K562 (cell line): ENCODE data around the gene UNC93B1. TPM values are rescaled to one million over a fixed set of nuclear protein-coding genes. Genes with fewer than 3 reads are reported as not detected.

ENCODE experiments used
- BMI1 ChIP-seq: fragments of 150-350 bp; IDR thresholded peaks from 2 replicates; pipeline ENCODE4 v1.6.1; 2014; ENCODE audit warnings: low read length
- CBX5 ChIP-seq: IDR thresholded peaks from 2 replicates; pipeline ENCODE4 v1.6.1; 2014; ENCODE audit warnings: low read depth, borderline replicate concordance
- CREB5 ChIP-seq: fragments of 250-450 bp; sonication (Bioruptor Pico); IDR thresholded peaks from 2 replicates; pipeline ENCODE4 v1.5.0; 2020; ENCODE audit warnings: mild to moderate bottlenecking
- GABPB1 ChIP-seq: sonication (generic); formaldehyde crosslinking; IDR thresholded peaks from 2 replicates; pipeline ENCODE4 v1.8.0; 2022; ENCODE audit warnings: mild to moderate bottlenecking, missing genetic modification reagents
- HES1 ChIP-seq: fragments of 450-650 bp; IDR thresholded peaks from 2 replicates; pipeline ENCODE4 v1.6.1; 2016; ENCODE audit warnings: low read depth, mild to moderate bottlenecking, moderate library complexity
- HOXB6 ChIP-seq: fragments of 250-450 bp; sonication (Bioruptor Pico); IDR thresholded peaks from 2 replicates; pipeline ENCODE4 v1.5.1; 2022; ENCODE audit warnings: mild to moderate bottlenecking, borderline replicate concordance
- KDM5B ChIP-seq: fragments of 200-600 bp; sonication (generic); IDR thresholded peaks from 2 replicates; pipeline ENCODE4 v1.6.1; 2012; ENCODE audit warnings: low read depth, mild to moderate bottlenecking, moderate library complexity, low read length, control low read depth, inconsistent platforms; ENCODE audit not compliant: insufficient replicate concordance
- KLF16 ChIP-seq: IDR thresholded peaks from 2 replicates; pipeline ENCODE4 v1.6.1; 2016; ENCODE audit warnings: antibody characterized with exemption
- MCM3 ChIP-seq: fragments of 450-650 bp; IDR thresholded peaks from 2 replicates; pipeline ENCODE4 v1.6.1; 2016
- MYNN ChIP-seq, 2 experiments: sonication (generic); formaldehyde crosslinking in 1 of 2; IDR thresholded peaks; 2 replicates each; pipeline versions ENCODE4 v1.5.0 to v1.6.1; 2016 to 2020; ENCODE audit warnings: antibody characterized with exemption in 1 of 2, missing genetic modification reagents in 1 of 2
- NCOA2 ChIP-seq, 2 experiments: fragments of 450-650 bp; IDR thresholded peaks; 2 replicates each; pipeline ENCODE4 v1.6.1; 2018; ENCODE audit warnings: mild to moderate bottlenecking in 2 of 2, moderate library complexity in 1 of 2; ENCODE audit not compliant: partially characterized antibody in 2 of 2
- POLR2G ChIP-seq: fragments of 200-400 bp; formaldehyde crosslinking; IDR thresholded peaks from 2 replicates; pipeline ENCODE4 v1.6.1; 2017; ENCODE audit warnings: low read depth, mild to moderate bottlenecking, antibody characterized with exemption, low read length, moderate library complexity
- SMARCB1 ChIP-seq: IDR thresholded peaks from 2 replicates; pipeline ENCODE4 v1.6.1; 2011; ENCODE audit warnings: improper control_type of control experiment, low read depth; ENCODE audit not compliant: insufficient read length
- SUPT5H ChIP-seq: fragments of 450-650 bp; IDR thresholded peaks from 2 replicates; pipeline ENCODE4 v1.6.1; 2016
- TAF9B ChIP-seq: fragments of 450-650 bp; IDR thresholded peaks from 2 replicates; pipeline ENCODE4 v1.6.1; 2018; ENCODE audit warnings: mild to moderate bottlenecking; ENCODE audit not compliant: partially characterized antibody
- TFAM ChIP-seq: fragments of 250-450 bp; sonication (Bioruptor Pico); conservative IDR thresholded peaks from 2 replicates; pipeline ENCODE4 v1.5.0; 2021; ENCODE audit warnings: mild to moderate bottlenecking, moderate library complexity
- THRAP3 ChIP-seq: fragments of 450-650 bp; IDR thresholded peaks from 2 replicates; pipeline ENCODE4 v1.6.1; 2016; ENCODE audit warnings: mild to moderate bottlenecking, inconsistent platforms, borderline replicate concordance
- UBTF ChIP-seq, 2 experiments: IDR thresholded peaks; 2 replicates each; pipeline ENCODE4 v1.6.1; 2012; ENCODE audit warnings: improper control_type of control experiment in 2 of 2, low read depth in 2 of 2, low read length in 2 of 2, borderline replicate concordance in 1 of 2
- YY1 ChIP-seq, 3 experiments: IDR thresholded peaks; 2 replicates each; pipeline ENCODE4 v1.6.1; 2011; ENCODE audit warnings: low read length in 2 of 3, mild to moderate bottlenecking in 2 of 3, moderate library complexity in 2 of 3, borderline replicate concordance in 1 of 3, control low read depth in 1 of 3, low read depth in 1 of 3; ENCODE audit not compliant: insufficient read depth in 3 of 3, insufficient replicate concordance in 2 of 3, control insufficient read depth in 1 of 3, insufficient read length in 1 of 3; ENCODE audit errors: extremely low read depth in 1 of 3
- ZFP30 ChIP-seq: fragments of 250-450 bp; sonication (Bioruptor Pico); IDR thresholded peaks from 2 replicates; pipeline ENCODE4 v1.8.0; 2022; ENCODE audit warnings: moderate library complexity, mild to moderate bottlenecking, inconsistent platforms, borderline replicate concordance
- ZNF239 ChIP-seq: fragments of 250-450 bp; sonication (Bioruptor Pico); IDR thresholded peaks from 2 replicates; pipeline ENCODE4 v1.4.0; 2020; ENCODE audit warnings: mild to moderate bottlenecking
- ZNF282 ChIP-seq: sonication (generic); formaldehyde crosslinking; IDR thresholded peaks from 2 replicates; pipeline ENCODE4 v1.8.1; 2023; ENCODE audit warnings: missing genetic modification reagents
- ZNF354B ChIP-seq: fragments of 250-450 bp; sonication (Bioruptor Pico); IDR thresholded peaks from 2 replicates; pipeline ENCODE4 v1.4.0; 2020
- ZNF696 ChIP-seq: fragments of 250-450 bp; sonication (Bioruptor Pico); conservative IDR thresholded peaks from 2 replicates; pipeline ENCODE4 v1.4.0; 2020; ENCODE audit warnings: mild to moderate bottlenecking, moderate library complexity
- ZNF717 ChIP-seq: fragments of 250-450 bp; sonication (Bioruptor Pico); IDR thresholded peaks from 2 replicates; pipeline ENCODE4 v1.5.0; 2021
- polyA plus RNA-seq, 8 experiments: library from polyadenylated mRNA; depleted of rRNA in 4 of 8; stranded (reverse) in 5 of 8; unstranded in 3 of 8; fragments of >200 nt; fragmentation: Nextera tagmentation in 2 of 8; fragmentation: Illumina TruSeq in 1 of 8; extraction: Ambion mirVana in 2 of 8; extraction: Trizol in 1 of 8; gene quantifications; 2 replicates each; pipeline versions ENCODE4 v1.2.1 to v1.2.3, GENCODE V29; 2011 to 2014; ENCODE audit warnings: inconsistent platforms in 1 of 8, missing spikeins in 1 of 8
- total RNA-seq, 7 experiments: library from RNA; depleted of rRNA in 6 of 7; stranded (reverse); fragments of >200 nt in 6 of 7; fragmentation: Illumina TruSeq in 2 of 7; extraction: Trizol in 2 of 7; gene quantifications; 2 replicates each; pipeline versions ENCODE4 v1.2.1 to v1.2.3, GENCODE V29; 2011 to 2021; ENCODE audit warnings: low replicate concordance in 1 of 7

The UNC93B1 gene
- total and polyA plus RNA-seq, 9 of the 15 experiments (the other 6 are each of a cell fraction or from before 2014, with no cell fraction given): 0.10 to 13.6 (median 6.5) TPM

GRCh38 chr11:68011051-68011943 lies 7.4 kb upstream of the UNC93B1 start (continued):
- TF ChIP-seq CREB5 (CRISPR knock-in tag) (no peak), TFAM (CRISPR knock-in tag) (no peak), MYNN (IDR thresholded peaks at IDR 0.05) (no peak), MYNN (CRISPR knock-in tag; IDR thresholded peaks at IDR 0.05) (no peak), BMI1 (no peak), THRAP3 (no peak), YY1 (IDR thresholded peaks at IDR 0.05; ENCODE audit: borderline replicate concordance in 1 of 3, control insufficient read depth in 1 of 3, extremely low read depth in 1 of 3, insufficient read depth in 3 of 3, insufficient read length in 1 of 3, insufficient replicate concordance in 2 of 3, low read depth in 1 of 3, low read length in 2 of 3) (peak in 1 of 3 experiments; percentile 43), ZNF282 (CRISPR knock-in tag) (no peak), NCOA2 (IDR thresholded peaks at IDR 0.05; ENCODE audit: partially characterized antibody in 2 of 2) (no peak), SMARCB1 (no peak), ZNF239 (CRISPR knock-in tag) (peak; percentile 56; the same call in 1 of the 2 replicates), HOXB6 (CRISPR knock-in tag) (no peak), POLR2G (no peak), MCM3 (no peak), UBTF (IDR thresholded peaks at IDR 0.05; ENCODE audit: borderline replicate concordance in 1 of 2, low read depth in 2 of 2, low read length in 2 of 2) (no peak), KDM5B (no peak), KLF16 (no peak), CBX5 (no peak), HES1 (no peak), ZNF354B (CRISPR knock-in tag) (peak; percentile 51; the same call in 1 of the 2 replicates), ZNF717 (CRISPR knock-in tag) (no peak), ZFP30 (no peak), SUPT5H (no peak), ZNF696 (CRISPR knock-in tag) (no peak), GABPB1 (no peak), TAF9B (no peak)
